ENCODE measurements around the gene EIF6.

DNA sequence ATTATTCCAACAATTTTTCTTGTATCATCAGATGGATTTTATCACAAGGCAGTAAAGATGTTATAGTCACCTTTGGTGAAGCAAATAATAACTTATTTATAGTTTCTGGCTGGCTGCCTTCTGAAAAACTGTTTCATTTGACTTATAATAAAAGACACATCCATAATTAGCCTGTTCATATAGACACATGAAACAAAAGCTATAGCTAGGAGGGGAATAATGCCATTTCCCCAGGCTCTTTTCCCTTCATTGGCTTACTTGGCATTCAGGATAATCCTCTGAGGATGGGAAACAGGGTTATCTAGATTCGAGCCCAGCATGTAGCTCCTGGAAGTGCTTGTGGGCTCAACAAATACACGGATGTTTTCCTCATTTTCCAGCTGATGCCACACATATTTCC, 40.6 kb downstream of the EIF6 start:
- TF ChIP-seq, protein P1, sequence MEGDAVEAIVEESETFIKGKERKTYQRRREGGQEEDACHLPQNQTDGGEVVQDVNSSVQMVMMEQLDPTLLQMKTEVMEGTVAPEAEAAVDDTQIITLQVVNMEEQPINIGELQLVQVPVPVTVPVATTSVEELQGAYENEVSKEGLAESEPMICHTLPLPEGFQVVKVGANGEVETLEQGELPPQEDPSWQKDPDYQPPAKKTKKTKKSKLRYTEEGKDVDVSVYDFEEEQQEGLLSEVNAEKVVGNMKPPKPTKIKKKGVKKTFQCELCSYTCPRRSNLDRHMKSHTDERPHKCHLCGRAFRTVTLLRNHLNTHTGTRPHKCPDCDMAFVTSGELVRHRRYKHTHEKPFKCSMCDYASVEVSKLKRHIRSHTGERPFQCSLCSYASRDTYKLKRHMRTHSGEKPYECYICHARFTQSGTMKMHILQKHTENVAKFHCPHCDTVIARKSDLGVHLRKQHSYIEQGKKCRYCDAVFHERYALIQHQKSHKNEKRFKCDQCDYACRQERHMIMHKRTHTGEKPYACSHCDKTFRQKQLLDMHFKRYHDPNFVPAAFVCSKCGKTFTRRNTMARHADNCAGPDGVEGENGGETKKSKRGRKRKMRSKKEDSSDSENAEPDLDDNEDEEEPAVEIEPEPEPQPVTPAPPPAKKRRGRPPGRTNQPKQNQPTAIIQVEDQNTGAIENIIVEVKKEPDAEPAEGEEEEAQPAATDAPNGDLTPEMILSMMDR (conservative IDR thresholded peaks at IDR 0.05; ENCODE audit: low read depth in 2 of 2): no peak
- TF ChIP-seq POLR2AphosphoS5 (IDR thresholded peaks at IDR 0.05; ENCODE audit: low read depth) (no peak), EZH2 (IDR thresholded peaks at IDR 0.05; ENCODE audit: low read depth, unreplicated experiment) (no peak), NANOG (IDR thresholded peaks at IDR 0.05; ENCODE audit: borderline replicate concordance) (no peak)
- TF ChIP-seq, protein P2, sequence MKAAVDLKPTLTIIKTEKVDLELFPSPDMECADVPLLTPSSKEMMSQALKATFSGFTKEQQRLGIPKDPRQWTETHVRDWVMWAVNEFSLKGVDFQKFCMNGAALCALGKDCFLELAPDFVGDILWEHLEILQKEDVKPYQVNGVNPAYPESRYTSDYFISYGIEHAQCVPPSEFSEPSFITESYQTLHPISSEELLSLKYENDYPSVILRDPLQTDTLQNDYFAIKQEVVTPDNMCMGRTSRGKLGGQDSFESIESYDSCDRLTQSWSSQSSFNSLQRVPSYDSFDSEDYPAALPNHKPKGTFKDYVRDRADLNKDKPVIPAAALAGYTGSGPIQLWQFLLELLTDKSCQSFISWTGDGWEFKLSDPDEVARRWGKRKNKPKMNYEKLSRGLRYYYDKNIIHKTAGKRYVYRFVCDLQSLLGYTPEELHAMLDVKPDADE (IDR thresholded peaks at IDR 0.05): no peak
